Measurements from ENCODE around the gene COL6A5.

COL6A5 gene

GRCh38 chr3:130516645-130517512, 171.4 kb downstream of the COL6A5 start, which contains the start of gene COL6A6:
Gene COL6A6 (plus strand): TSS chr3:130517177. CDS start chr3:130560365, 43,188 bp downstream.
- DNase-seq (ENCODE audit: low read depth, low spot score): no peak

DNA sequence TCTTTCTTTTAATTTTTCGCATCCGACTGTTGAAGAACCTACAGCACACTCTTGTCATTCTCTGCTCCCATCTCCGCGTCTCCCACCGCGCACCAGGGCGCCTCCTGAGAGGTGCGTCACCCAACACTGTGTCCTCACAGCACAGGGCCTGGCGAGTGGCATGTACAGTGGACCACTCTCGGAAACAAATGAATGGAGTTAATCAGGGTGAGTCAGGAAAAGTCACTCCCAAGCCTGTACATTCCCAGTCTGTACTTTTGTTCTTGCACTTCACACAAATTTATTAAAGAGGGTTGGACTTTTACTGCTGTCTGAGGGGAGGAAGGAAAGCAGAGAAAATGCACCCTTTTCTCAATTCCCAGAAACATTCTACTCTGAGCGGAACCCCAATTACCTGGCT, 172.1 kb downstream of the COL6A5 start:
- no peak for DNase-seq (ENCODE audit: low read depth, low spot score)

DNA sequence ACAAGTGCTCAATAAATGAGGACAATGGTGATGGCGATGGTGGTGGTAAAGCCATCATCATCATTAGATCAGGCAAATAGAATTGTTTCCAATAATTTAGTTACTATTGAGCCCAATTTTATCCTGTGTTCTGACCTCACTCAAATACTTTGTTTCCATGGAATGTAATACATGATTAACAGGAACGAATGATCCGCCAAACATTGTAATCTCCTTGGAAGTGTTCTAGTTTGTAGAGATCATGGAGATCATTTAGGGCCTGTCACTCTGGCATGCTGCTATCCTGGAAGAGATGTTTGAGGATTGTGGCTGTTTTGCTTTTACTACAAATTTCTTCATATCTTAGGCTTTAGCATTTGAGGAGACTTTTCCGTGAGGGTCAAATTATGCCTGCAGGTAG, 174.3 kb downstream of the COL6A5 start:
- no peak for DNase-seq (ENCODE audit: low read depth, low spot score)

DNA sequence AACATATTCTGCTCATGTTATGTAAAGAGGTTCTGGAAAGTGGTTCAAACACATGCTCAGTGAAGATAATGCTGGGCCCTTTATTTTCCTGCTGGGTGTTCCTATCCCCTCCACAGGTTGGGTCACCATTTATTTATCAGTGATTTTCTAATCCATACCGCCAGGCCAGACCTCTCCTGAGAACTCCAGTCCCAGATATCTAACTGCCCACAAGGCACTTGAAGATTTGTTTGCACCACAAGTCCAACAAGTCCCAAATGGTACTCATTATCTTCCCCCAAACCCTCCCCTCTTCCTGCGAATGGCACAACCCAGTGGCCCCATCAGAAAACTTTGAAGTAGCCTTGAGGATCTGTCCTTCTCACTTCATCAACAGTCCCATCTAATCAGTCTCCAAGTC, 176.9 kb downstream of the COL6A5 start:
- no peak for DNase-seq (ENCODE audit: low read depth, low spot score)

- DNase-seq (ENCODE audit: low read depth, low spot score): no peak
Measured at GRCh38 chr3:130527426-130527825, 182.0 kb downstream of the COL6A5 start.

DNA sequence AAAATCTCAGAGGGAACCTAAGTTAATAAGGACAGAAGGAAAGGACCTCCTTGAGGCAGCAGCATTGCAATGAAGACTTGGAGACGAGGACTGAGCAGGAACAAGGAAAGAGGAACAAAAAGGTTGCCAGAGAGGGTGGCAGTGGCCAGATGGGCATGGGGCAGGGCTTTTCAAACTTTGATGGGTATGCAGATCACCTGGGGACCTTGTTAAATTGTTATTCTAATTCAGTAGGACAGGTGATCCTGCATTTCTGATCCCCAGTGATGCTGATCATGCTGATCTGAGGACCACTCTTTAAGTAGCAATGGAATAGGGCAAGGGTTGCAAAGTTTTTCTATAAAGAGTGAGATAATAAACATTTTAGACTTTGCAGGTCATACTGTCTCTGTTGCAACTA, 182.6 kb downstream of the COL6A5 start:
- DNase-seq (ENCODE audit: low read depth, low spot score): no peak

DNA sequence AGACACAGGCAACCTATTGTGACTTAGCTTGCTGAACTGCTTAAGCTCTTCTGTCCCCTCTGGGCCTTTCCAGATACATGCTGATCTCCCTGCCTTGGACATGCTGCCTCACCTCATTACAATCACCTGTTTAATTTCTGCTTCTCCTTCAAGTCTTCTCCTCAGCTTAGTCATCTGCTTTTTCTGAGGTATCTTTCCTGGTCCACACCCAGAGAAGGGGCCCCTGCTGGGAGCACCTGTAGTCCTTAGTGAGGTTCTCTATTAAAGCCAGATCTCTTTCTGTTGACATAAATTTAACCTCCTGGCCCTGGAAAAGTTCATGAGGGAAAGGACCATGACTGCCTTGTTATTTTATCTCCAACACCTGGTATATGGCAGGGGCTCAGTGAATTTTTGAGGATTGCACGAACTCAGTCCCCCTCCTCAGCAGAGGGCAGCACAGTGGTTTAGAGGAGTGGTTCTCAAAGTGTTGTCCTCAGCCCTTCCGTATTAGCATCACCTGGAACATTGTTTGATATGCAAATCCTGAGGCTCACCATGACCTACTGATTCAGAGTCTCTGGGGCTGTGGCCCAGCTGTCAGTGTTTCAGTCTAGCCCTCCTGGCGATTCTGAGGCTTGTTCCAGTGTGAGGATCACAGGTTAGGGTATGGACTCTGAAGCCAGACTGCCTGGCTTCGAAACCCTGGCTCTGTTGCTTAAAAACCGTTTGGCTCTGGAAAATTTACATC, 184.2 kb downstream of the COL6A5 start:
- no peak for DNase-seq (ENCODE audit: low read depth, low spot score)

- no peak for DNase-seq (ENCODE audit: low read depth, low spot score)
Measured at GRCh38 chr3:130533247-130533646, 187.8 kb downstream of the COL6A5 start.

Measured in iPS DF 19.7 (cell line).